ENCODE measurements around the gene EPGN.

GRCh38 chr4:74327762-74328161 is 19.5 kb downstream of the EPGN start:
- TF ChIP-seq POLR2AphosphoS5 (IDR thresholded peaks at IDR 0.05) (no peak), CTCF (IDR thresholded peaks at IDR 0.05) (no peak), POLR2A (IDR thresholded peaks at IDR 0.05) (no peak)

Data from stomach (tissue), 4 donors.